Measurements from ENCODE around the gene ZNF565. TPM values are rescaled to one million over a fixed set of nuclear protein-coding genes. Genes with fewer than 3 reads are reported as not detected.

The ZNF565 gene
- polyA plus RNA-seq, 2 of the 4 experiments (the other 2 are of a cell fraction), result 4.5 to 5.6 TPM

- POLR2A ChIA-PET, result no interaction called here
- CTCF ChIA-PET, result no interaction called here
- WGBS (ENCODE audit: missing lambda C conversion rate), result 70% methylated on average over 42 of the region's 42 CpGs
Observed at GRCh38 chr19:36256853-36257519, 42.5 kb upstream of the ZNF565 start.

GRCh38 chr19:36256064-36256463 is 41.6 kb upstream of the ZNF565 start:
- Histone ChIP-seq H3K4me2 (no peak overlapping the region), H3K4me3 (no peak overlapping the region), H3K9me3 (peaks cover 75% of the 10 kb centered on the region), H3K4me1 (no peaks in the 10 kb centered on the region), H3K27ac (no peak overlapping the region)
- 46% methylated on average over 15 of the region's 15 CpGs for WGBS (ENCODE audit: missing lambda C conversion rate)
- FAIRE-seq (no peak), DNase-seq (ENCODE audit: low read depth in 1 of 2, low spot score in 1 of 2) (no peak), ATAC-seq (no peak)
- CTCF ChIA-PET, result no interaction called here
- POLR2A ChIA-PET, result no interaction called here
- no peak for TF ChIP-seq RNF2 (IDR thresholded peaks at IDR 0.05; ENCODE audit: borderline replicate concordance, low read depth)
- TF ChIP-seq EHF (CRISPR knock-in tag; IDR thresholded peaks at IDR 0.05), result no peak
- TF ChIP-seq CBX8 (IDR thresholded peaks at IDR 0.05), result no peak
- TF ChIP-seq ZNF302 (CRISPR knock-in tag; IDR thresholded peaks at IDR 0.05), result no peak
- TF ChIP-seq, protein P1, sequence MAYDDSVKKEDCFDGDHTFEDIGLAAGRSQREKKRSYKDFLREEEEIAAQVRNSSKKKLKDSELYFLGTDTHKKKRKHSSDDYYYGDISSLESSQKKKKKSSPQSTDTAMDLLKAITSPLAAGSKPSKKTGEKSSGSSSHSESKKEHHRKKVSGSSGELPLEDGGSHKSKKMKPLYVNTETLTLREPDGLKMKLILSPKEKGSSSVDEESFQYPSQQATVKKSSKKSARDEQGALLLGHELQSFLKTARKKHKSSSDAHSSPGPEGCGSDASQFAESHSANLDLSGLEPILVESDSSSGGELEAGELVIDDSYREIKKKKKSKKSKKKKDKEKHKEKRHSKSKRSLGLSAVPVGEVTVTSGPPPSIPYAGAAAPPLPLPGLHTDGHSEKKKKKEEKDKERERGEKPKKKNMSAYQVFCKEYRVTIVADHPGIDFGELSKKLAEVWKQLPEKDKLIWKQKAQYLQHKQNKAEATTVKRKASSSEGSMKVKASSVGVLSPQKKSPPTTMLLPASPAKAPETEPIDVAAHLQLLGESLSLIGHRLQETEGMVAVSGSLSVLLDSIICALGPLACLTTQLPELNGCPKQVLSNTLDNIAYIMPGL (CRISPR knock-in tag; IDR thresholded peaks at IDR 0.05; ENCODE audit: borderline replicate concordance), result no peak
- no peak for TF ChIP-seq FOSL2 (IDR thresholded peaks at IDR 0.05)
- no peak for TF ChIP-seq FOSL2 (CRISPR knock-in tag; IDR thresholded peaks at IDR 0.05)
- TF ChIP-seq MYC (IDR thresholded peaks at IDR 0.05; ENCODE audit: borderline replicate concordance, low read length), result no peak
- no peak for TF ChIP-seq ZSCAN20 (CRISPR knock-in tag; IDR thresholded peaks at IDR 0.05)
- no peak for TF ChIP-seq MAX (IDR thresholded peaks at IDR 0.05)
- TF ChIP-seq, protein P2, sequence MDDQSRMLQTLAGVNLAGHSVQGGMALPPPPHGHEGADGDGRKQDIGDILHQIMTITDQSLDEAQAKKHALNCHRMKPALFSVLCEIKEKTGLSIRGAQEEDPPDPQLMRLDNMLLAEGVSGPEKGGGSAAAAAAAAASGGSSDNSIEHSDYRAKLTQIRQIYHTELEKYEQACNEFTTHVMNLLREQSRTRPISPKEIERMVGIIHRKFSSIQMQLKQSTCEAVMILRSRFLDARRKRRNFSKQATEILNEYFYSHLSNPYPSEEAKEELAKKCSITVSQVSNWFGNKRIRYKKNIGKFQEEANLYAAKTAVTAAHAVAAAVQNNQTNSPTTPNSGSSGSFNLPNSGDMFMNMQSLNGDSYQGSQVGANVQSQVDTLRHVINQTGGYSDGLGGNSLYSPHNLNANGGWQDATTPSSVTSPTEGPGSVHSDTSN (IDR thresholded peaks at IDR 0.05), result no peak
- TF ChIP-seq RARB (CRISPR knock-in tag; IDR thresholded peaks at IDR 0.05), result no peak
- TF ChIP-seq NPAS2 (CRISPR knock-in tag; IDR thresholded peaks at IDR 0.05; ENCODE audit: borderline replicate concordance), result no peak
- no peak for TF ChIP-seq MAFK (IDR thresholded peaks at IDR 0.05; ENCODE audit: partially characterized antibody)
- no peak for TF ChIP-seq PHF8 (IDR thresholded peaks at IDR 0.05; ENCODE audit: borderline replicate concordance, low read depth)
- TF ChIP-seq RAD21 (conservative IDR thresholded peaks at IDR 0.05 in 1 of 2, IDR thresholded peaks at IDR 0.05 in 1 of 2), result no peak
- no peak for TF ChIP-seq CBX2 (IDR thresholded peaks at IDR 0.05; ENCODE audit: borderline replicate concordance, low read depth)
- no peak for TF ChIP-seq CHD2 (IDR thresholded peaks at IDR 0.05; ENCODE audit: low read length, partially characterized antibody)
- no peak for TF ChIP-seq SMC3 (IDR thresholded peaks at IDR 0.05)
- no peak for TF ChIP-seq JUNB (IDR thresholded peaks at IDR 0.05)

More at GRCh38 chr19:36256853-36257519, 42.5 kb upstream of the ZNF565 start:
- ATAC-seq (no peak), FAIRE-seq (no peak), DNase-seq (ENCODE audit: low read depth in 1 of 2, low spot score in 1 of 2) (no peak)
- H3K4me3 ChIP-seq, result no peak overlapping the region
- H3K4me1 ChIP-seq, result no peaks in the 10 kb centered on the region
- no peak for TF ChIP-seq POLR2A (IDR thresholded peaks at IDR 0.05; ENCODE audit: low read length)
- TF ChIP-seq CHD2 (IDR thresholded peaks at IDR 0.05; ENCODE audit: low read length, partially characterized antibody), result no peak
- no peak for TF ChIP-seq HOXA7 (CRISPR knock-in tag; IDR thresholded peaks at IDR 0.05)
- TF ChIP-seq HOXB13 (CRISPR knock-in tag; IDR thresholded peaks at IDR 0.05; ENCODE audit: low read depth), result no peak
- TF ChIP-seq FOSB (CRISPR knock-in tag; IDR thresholded peaks at IDR 0.05), result no peak
- no peak for TF ChIP-seq MYC (IDR thresholded peaks at IDR 0.05; ENCODE audit: borderline replicate concordance, low read length)
- no peak for TF ChIP-seq MAX (IDR thresholded peaks at IDR 0.05)
- TF ChIP-seq E2F6 (IDR thresholded peaks at IDR 0.05; ENCODE audit: borderline replicate concordance, low read depth), result no peak
- TF ChIP-seq RAD21 (conservative IDR thresholded peaks at IDR 0.05 in 1 of 2, IDR thresholded peaks at IDR 0.05 in 1 of 2), result no peak
- TF ChIP-seq POLR2AphosphoS2 (conservative IDR thresholded peaks at IDR 0.05; ENCODE audit: low read length), result no peak
- no peak for TF ChIP-seq ATOH8 (CRISPR knock-in tag; IDR thresholded peaks at IDR 0.05; ENCODE audit: low read depth)
- TF ChIP-seq HDAC2 (IDR thresholded peaks at IDR 0.05), result no peak
- TF ChIP-seq JUN (IDR thresholded peaks at IDR 0.05), result no peak
- no peak overlapping the region for H3K4me2 ChIP-seq
- H3K9me3 ChIP-seq, result peaks cover 69% of the 10 kb centered on the region
- no peak overlapping the region for H3K27ac ChIP-seq

Measured in A549 (cell line).